Stimulated activated CD8-positive, alpha-beta memory T cell treated with anti-CD3 and anti-CD28 coated beads, Interleukin-4, amount 100 ng/mL, for 24 hours (primary cell): ENCODE results near the gene SPATS2L.

Experiments
- DNase-seq: peaks from one replicate; pipeline ENCODE4 v3.0.0-alpha.2; 2020; ENCODE audit warnings: low read depth

The SPATS2L gene

DNA sequence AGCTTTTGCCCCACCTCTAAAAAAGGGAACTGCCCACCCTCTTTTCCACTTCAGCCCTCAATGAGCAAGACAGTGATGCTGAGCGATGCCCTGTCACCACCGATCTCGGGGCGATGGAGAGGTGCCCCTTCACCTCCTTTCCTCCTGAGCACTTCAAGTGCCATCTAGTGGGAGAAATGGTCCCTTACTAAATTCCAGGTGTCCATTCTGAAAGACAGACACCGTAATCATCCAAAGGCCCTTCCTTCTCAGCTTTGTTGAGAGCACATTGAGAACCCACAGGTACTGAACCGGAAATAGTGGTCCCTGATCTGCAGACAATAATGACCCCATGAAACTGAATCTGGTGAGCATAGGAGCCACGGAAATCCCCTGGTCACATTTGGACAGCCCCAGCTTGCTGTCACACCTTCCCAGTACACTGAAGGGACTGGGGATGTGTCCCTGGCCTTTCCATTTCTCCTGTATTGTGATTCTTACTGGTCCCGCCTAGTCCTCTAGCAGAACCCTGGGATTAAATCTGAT lies 164.9 kb downstream of the SPATS2L start:
- no peak for DNase-seq

DNA sequence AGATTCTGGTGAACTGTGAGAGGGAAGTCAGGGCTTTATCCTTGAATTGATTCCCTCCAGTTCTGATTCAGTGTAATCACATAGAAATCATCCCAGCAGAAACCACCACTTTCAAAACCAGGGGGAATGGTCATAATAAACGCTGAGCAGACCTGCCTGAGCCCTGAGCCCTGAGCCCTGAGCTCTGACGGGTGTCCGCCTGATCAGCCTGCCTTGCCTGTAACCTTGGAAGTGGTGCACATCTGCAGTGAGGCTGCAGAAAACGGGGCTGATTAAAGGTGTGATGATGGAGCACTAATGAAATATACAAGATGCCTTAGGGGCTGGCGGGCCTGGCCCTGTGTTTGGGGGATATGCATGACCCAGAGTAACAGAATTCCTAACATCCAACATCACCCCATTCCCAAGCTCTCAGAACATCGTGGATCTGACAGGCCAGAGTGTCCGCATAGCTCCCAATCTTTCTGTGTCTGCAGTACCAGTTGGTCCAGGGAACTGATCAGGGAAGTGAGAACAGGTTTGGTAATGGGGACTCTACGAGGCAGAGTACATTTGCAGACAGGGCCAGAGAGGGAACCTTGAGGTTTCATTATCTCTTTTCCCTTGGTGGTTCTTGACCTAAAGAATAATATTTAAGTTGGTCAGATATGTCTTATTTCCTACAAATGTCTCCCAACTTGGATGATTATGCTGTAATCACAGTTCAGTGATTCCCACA lies 165.6 kb downstream of the SPATS2L start:
- no peak for DNase-seq

DNA sequence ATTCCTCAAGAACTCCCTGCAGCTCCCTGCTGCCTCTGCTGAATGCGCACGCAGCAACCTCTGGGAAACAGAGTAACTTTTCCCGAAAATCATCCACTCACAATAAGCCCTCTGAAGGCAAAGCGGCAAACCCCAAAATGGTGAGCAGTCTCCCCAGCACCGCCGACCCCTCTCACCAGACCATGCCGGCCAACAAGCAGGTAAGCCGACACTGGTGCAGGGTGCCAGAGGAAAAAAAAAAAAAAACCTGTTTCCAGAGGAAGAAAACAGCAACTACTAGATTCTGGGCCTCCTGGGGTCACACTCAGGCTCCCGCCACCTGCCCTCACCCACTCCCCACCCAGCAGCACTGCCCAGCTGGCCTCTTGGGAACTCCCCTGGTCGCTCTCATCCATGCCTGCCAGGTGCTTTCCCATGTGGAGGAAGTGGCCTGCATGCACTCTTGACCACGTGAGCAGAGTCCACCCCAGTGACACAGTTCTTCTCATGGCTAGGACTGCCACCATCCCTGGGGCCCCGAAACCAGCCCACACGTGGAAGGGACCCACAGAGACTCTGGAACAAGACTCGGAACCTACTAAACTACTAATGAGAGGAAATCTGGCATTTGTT lies 166.5 kb downstream of the SPATS2L start:
- no peak for DNase-seq

DNA sequence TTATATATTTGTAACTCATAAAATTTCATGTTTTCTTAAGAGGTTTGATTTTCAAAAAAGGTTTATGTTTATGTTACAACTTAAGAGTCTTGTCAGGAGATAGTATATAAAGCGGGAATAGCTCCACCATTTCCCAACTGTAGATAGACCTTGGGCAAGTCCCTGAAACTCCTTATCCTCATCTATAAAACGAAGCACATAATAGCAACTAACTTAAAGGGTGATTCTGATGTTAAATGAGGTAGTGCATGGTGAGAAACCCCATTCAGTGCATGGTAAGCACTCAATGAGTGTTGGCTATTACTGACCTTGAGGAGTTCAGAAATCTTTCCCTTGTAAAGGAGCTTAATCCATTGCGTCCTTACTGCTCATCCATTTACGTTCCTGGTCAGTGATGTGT lies 169.3 kb downstream of the SPATS2L start:
- no peak for DNase-seq

DNA sequence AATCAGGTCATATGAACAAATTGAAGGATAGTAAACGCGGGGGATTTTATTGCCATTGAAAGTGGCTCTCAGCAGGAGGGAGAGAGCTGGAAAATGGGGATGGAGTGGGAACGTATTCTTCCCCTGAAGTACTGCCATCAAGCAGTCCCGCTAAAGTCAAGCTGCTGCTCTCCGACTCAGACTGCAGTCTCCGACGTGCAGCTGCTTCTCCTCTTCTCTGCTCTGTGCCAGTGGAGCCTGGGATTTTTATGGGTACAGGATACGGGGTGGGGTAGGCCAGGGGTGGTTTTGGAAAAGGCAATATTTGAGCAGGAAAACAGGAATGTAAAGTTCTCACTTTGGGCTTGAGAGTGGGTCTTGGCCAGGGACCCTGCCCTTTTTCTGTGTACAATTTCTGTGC lies 170.3 kb downstream of the SPATS2L start:
- DNase-seq, result no peak

DNA sequence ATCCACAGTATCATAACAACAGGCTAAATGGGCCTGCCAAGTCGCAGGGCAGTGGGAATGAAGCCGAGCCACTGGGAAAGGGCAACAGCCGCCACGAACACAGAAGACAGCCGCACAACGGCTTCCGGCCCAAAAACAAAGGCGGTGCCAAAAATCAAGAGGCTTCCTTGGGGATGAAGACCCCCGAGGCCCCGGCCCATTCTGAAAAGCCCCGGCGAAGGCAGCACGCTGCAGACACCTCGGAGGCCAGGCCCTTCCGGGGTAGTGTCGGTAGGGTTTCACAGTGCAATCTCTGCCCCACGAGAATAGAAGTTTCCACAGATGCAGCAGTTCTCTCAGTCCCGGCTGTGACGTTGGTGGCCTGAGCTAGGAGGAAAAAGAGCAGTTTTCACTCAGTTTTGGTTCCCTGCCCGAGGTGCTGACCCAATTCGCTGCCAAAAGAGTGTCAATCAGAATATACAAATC lies 171.2 kb downstream of the SPATS2L start:
- DNase-seq, result no peak

DNA sequence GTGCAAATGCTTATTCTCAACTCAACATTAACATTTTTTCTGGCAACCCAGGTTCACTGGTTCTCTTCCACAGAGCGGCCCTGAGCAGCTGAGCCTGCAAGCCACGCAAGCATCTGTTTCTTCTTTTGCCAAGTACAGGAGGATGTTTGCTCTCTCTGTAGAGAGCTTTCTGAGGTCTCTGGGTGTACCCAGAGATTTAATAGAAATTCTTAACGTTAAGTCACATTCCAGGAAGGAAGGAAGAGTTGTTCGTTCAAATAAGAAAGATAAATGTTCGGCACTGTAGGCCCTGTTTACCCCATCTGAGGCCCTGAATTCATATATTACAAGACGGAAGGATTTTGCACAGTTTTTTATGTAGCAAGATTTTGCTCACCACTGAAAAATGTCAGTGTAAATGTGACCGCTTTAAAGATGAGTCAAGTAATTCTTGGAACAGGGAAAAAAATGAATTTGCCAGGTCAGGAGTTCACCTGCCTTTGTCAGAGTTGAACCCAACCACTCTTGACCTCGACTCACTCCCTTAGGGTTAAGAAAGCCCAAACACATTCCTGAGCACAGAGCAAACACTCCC lies 173.3 kb downstream of the SPATS2L start:
- DNase-seq, result no peak

DNA sequence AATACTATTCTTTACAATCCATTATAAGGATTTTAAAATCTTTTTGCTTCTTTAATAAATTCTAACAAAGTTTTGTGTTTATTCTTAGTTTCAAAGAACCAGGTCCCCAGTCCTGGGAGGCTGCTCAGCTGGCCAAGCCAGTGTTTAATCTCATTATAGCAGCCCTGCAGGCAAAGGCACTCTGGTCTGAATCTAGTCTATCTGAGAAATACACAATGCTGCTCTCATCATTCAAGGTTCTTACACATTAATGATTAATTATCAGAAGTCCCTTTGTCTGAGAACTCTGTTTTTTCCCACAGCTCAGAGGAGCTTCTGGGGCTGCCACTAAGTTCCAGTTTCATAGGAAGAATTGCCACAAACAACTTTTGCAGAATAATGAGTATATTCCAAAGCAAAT lies 175.7 kb downstream of the SPATS2L start:
- DNase-seq, result no peak

DNA sequence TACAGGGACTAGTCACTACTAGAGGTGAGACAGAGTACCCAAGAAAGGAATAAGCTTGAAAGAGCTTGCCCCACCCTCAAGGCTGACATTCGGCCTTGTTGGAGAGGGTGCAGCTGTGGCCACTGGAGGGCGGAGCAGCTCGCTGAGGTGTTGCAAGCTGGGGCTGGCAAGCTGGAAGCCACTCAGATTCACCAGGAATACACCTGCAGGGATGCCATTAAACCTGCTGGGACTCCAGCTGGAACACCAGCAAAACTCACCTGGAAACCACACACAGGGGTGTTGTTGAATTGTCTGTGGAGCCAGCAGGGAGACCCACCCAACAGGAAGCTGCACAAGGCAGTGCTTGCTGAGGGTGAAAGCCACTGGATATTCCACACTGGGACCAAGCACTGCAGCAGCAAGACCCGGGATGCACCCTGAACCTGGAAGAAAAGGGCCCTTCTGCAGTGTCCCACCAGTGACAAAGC lies 177.3 kb downstream of the SPATS2L start:
- no peak for DNase-seq

DNA sequence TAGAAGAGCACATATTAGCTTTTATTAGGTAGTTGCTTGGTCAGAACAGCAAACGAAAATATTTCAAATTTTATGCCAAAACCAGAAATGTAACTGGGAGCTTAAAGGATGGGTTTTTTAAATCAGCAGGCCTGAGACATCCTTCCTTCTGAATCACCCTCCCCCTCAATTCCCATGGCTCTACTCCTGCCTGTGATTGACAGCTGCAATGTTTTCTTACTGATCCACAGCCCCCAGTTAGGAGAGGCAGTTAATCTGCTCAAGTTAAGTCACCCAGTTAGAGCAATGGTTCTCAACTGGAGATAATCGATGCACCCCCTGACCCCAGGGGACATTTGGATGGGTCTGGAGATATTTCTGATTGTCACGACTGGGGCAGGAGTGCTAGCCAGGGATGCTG lies 178.4 kb downstream of the SPATS2L start:
- DNase-seq, result no peak

DNA sequence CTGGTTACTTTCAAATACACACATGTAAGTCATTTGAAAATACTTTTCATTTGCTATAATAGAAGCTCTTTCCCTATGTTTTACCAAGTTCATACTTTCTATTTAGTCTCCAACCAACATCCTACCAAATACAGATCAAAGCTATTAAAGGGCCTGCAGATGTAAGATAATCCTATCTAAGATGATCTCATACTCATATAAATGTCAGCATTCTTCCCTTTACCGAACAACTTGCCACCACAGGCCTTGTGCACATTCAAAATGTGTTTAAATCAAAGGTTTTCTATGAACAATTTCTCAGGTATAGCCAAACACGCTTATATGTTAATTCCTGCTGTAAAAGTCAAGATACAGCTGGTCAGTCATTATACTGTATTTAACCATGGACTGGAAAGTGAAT lies 180.0 kb downstream of the SPATS2L start:
- no peak for DNase-seq

DNA sequence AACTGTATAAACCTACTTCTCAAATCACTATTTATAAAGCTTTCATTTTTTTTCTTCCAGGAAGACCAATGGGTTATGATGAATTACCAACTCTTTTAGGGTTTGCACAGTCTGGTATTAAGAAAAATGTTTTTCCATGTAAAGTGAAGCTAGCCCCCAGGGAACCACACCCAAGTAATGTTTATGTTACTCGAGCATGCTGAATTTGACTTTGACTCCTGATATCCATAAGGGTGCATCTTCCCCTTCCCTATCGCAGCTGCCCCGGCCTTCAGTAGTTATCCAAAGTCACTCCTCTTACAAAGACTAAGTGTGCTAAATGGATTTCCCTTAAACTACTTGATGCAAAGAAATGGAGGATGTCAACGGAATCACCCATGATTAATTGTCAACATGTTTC lies 181.7 kb downstream of the SPATS2L start:
- no peak for DNase-seq

DNA sequence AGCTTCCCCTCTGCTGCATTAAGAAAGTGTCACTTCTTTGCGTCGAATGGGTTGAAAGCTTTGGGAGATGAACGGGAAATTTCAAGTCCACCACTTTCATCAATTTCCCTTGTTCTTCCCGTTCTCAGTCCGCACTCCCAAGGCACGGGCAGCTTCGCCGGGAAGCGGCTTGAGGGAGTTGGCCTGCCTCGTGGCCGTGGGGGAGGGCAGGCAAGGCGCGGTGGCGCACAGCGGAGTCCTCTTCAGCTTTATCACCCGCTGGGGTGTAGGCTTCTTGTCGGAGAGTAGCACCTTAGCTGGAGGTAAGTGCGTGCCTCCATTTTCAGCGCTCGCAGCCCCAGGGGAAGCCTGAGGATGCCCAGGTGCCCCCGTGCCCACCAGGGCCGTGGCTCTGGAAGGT lies 183.5 kb downstream of the SPATS2L start:
- no peak for DNase-seq

DNA sequence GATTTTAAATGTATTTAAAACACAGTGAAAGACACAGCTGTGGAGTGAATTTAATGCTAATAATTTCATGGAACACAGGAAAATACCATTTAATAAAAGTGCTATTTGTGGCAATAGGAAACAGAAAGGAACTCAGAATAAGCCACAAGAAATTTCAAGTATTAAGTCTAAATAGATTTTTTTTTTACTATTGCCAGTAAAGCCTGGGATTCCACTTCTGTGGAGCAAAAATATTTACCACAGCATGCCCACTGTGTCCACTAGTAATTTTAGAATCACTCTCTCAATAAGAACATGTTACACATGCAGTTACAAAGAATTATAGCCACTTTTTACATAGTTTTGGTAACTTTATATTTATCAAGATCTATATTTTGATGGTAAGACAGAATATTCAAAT lies 186.2 kb downstream of the SPATS2L start:
- DNase-seq, result no peak

DNA sequence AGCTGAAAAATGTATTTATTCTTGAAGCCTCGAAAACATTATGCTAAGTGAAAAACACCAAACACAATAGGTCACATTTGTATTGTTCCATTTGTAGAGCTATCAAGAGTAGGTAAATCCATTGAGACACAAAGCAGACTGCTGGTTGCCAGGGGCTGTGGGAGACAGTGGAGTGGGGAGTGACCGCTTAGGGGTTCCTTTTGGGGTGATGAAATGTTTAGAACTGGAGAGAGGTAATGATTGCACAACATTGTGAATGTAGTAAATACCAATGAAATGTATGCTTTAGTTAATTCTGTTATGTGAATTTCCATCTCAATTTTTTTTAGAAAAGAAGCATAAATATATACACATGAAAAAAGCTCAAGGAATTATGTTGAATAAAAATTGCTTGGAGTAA lies 187.6 kb downstream of the SPATS2L start:
- no peak for DNase-seq

DNA sequence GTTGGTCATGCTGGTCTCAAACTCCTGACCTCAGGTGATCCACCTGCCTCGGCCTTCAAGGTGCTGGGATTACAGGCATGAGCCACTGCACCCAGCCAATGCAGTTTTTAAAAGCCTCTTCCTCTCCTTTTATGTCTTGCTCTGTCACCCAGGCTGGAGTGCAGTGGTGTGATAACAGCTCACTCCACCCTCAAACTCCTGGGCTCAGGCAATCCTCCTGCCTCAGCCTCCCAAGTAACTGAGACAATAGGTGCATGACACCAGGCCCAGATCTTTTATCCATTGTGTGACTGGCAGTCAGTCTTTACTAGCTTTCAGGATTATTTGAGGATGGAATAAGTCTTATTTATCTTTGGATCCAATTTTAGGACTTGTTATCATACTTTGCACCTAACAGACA lies 190.2 kb downstream of the SPATS2L start:
- DNase-seq, result no peak

DNA sequence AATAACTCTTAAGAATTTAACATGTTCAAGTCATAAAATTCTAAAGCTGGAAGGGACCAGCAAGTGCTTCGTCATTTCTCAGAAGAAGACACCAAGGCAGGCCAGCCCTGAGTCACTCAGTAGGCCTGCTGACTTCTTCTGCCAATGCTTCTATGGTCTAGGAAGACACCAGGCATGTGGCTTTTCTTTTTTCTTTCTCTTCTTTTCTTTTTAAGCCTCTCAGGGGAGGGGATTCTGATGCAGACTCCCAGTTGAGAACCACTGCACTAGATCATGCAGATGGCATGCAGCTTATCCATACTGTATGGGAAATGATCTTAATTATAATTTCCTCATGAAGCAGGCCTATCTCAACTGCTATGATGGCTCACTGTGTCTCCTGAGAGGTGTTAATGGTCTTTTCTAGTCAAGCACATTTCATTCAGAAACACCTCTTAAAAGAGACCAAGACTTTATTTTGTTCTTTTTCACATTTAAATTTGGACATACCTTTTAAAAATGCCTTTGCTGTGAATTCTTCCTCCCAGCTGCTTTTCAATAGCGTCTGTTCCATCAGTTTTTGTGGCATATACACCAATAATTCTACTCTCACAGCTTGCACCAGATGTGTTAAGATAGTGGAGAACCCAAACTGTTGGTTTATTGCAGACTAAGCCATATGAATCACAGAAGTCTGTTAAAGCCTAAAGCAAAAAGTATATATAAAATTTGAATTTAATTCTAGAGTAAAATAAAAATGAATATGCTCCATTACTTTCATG lies 192.1 kb downstream of the SPATS2L start:
- no peak for DNase-seq

DNA sequence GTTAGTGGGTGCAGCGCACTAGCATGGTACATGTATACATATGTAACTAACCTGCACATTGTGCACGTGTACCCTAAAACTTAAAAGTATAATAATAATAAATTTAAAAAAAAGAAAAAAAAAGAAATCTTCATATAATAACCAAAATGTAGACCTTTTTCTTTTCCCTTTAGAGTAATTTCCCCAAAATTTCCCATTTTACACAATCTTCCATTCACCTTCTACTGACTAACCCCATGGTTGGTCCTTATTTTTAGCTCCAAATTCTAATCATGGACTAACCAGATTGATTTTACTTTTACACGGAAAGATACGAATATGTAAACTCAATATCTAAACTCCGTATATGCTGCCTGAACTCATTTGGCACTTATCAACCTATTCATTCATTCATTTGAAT lies 195.7 kb downstream of the SPATS2L start:
- no peak for DNase-seq

DNA sequence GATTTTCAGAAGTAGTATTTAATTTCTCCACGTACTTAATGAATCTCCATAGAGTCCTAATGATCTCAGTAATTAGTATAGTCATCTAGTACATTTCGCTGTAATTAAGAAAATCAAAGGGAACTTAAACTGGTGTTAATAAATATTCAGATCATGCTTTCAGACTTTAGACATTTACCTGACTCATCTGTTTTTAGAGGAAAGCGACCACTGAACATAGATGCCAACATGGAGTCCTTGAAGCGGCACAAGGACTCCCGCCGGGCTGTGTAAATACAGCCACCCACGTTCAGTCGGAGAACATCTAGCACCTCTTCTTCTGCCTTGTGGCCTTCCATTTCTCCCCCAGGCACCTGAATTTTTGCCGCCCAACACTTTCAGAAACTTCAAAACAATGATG lies 200.2 kb downstream of the SPATS2L start:
- DNase-seq, result no peak

DNA sequence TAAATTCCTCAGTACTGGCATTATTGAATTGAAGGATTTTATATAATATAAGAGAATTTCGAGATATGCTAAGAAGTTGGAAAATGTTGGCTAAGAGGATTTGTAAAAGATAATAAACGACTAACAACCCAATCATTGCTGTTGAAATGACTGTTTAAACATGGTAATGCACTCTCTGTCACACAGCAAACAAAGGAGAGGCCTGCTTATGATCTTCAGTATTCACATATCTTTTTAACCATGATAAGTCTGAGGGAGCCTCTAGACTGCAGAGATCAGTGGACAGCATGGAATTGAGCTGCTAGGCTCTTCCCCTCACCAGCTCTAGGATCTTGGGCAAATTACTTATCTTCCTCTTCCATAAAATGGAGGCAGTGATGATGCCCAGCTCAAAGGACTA lies 200.7 kb downstream of the SPATS2L start:
- no peak for DNase-seq

DNA sequence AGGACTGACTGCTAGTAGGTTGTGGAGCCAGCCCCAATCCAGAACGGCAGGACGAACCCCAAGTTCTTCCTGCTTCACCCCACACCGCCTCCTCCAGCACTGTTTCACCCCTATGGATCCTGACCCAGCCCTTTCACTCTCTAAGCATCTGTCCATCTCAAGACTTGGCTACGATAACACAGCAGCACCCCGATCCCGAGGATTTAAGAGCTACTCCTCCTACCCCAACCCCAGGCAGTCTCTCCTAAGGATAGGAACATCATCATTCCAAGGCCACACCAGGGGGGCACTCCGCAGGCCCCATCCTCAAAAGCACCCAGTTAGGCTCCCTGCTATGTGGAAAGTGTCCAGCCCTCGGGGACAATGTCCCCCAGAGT lies 202.7 kb downstream of the SPATS2L start:
- no peak for DNase-seq

DNA sequence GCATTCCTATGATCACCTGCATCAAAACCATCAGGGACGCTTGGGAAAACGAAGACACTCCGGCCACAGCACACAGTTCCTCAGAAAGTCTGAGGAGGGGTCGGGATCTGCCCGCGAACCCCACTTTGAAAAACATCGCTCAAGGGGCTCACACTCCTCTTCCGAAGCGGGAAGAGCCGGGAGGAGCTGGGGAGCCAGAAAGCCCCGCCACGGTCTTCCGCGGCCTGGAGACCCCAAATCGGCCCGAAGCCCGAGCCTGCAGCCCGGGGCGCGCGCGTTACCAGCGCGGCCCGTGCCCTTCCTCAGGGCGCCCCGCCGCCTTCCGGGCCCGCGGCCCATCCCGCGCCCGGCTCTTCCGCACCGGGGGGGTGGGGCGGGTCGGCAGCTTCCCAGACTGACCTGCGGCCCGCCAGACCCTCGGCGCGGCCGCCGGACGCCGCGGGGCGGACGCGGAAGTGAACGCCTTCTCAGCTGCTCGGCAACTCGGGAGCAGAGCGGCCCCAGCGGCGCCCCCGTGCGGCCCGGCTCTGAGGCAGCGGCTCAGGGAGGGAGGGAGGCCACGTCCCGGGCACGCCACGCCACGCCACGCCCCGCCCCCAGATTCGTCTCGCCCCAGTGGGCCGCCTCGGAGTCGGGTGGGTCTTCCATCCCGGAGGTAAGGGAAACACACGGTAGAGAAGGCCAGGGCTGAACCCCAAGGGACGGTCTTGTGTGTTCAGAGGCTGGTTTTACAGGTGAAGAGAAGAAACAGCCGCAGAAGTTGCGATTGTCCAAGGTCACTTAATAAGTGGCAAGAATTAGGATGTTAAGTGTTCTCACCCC lies 203.3 kb downstream of the SPATS2L start, which contains the start of gene KCTD18:
KCTD18 (minus strand) TSS at position 457 of the 822 bp plus-strand sequence. CDS start 3,052 bp downstream, outside the sequence.
- peak; percentile 88 for DNase-seq
